H1 (cell line): Measurements from ENCODE around the gene ZNF831.

Experiments
- BRCA1 ChIP-seq: IDR thresholded peaks from 2 replicates; pipeline ENCODE4 v1.6.1; 2012; ENCODE audit warnings: low read depth, low read length, improper control_type of control experiment
- CTCF ChIP-seq, 3 experiments: IDR thresholded peaks; 1 replicate in 2 of 3; 2 replicates in 1 of 3; pipeline versions ENCODE4 v1.5.1 to v1.6.1; 2011; ENCODE audit warnings: low read length in 3 of 3, mild to moderate bottlenecking in 3 of 3, inconsistent platforms in 2 of 3, low read depth in 1 of 3, moderate library complexity in 1 of 3; ENCODE audit not compliant: insufficient read depth in 1 of 3; ENCODE audit errors: control extremely low read depth in 1 of 3
- JUND ChIP-seq: IDR thresholded peaks from 2 replicates; pipeline ENCODE4 v1.6.1; 2011; ENCODE audit warnings: mild to moderate bottlenecking, improper control_type of control experiment, low read length
- MAFK ChIP-seq: IDR thresholded peaks from 2 replicates; pipeline ENCODE4 v1.6.1; 2012; ENCODE audit warnings: low read depth, mild to moderate bottlenecking, improper control_type of control experiment, low read length
- MAX ChIP-seq: IDR thresholded peaks from 2 replicates; pipeline ENCODE4 v1.6.1; 2012; ENCODE audit warnings: inconsistent platforms
- POLR2AphosphoS5 ChIP-seq: IDR thresholded peaks from 2 replicates; pipeline ENCODE4 v1.6.1; 2011; ENCODE audit warnings: low read depth, low read length
- RNF2 ChIP-seq: fragments of 200-900, 300-1000 bp; sonication (generic); IDR thresholded peaks from 2 replicates; pipeline ENCODE4 v1.7.1; 2016; ENCODE audit warnings: borderline replicate concordance, low read depth, mild to moderate bottlenecking, antibody characterized with exemption, low read length; ENCODE audit not compliant: poor library complexity, severe bottlenecking; ENCODE audit errors: missing control alignments
- USF2 ChIP-seq: IDR thresholded peaks from 2 replicates; pipeline ENCODE4 v1.6.1; 2011; ENCODE audit warnings: low read length, improper control_type of control experiment

- TF ChIP-seq POLR2AphosphoS5 (no peak), MAX (no peak), CTCF (IDR thresholded peaks at IDR 0.05; ENCODE audit: control extremely low read depth in 1 of 3, insufficient read depth in 1 of 3, low read depth in 1 of 3, low read length in 3 of 3) (no peak), RNF2 (no peak), JUND (no peak), USF2 (no peak), MAFK (no peak), BRCA1 (no peak)
Measured at GRCh38 chr20:59246691-59247400, 83.2 kb downstream of the ZNF831 start.
